HS-5 (cell line): ENCODE data around the gene PEDS1.
"Not testable (repeated sequence)": the region's sequence is repeated elsewhere in the genome, so short reads cannot be mapped to it uniquely, and the experiment has no call there.

Experiments used
- DNase-seq: peaks from one replicate; pipeline ENCODE4 v3.0.0-alpha.2; 2012; ENCODE audit warnings: low read depth

The PEDS1 gene

DNA sequence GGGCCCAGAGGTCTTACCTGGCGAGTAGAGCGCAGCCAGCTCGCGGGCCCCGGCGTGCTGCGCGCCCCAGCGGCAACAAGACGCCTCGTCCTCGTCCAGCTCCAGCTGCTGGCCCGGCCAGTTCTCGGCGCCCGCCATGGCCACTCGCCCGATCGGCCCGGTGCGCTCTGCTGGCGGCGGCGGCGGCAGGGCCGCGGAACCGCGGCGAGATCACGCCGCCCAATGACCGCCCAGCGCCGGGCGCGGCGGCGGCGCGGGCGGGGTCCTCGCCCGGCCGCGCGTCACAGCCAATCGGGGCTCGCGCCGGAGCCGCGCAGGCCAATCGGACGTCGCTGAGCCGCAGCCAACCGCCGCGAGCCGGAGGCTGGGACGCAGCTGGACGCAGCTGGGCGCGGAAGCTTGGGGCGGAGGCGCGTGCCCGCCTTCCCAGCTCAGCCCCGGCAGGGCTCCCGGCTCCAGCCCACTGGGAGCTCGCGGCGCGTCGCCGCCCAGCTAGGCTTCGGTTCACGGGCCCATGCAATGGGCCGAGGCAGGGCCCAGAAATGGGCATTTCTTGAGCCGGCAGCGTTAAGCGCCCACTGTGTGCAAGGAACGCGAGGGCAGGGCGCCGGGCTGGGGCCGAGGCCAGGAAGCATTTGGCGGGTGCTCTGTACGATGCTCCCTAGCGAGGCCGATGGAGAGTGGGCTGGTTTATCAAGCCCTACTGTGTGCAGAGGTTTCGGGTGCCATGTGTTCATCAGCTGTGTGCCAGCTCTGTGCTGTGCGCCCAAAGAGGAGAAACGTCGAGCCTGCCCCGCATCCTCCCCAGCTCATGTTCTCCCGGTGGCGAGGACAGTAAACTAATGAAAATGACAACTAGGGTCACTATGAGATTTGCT, at the start of gene PEDS1:
Gene PEDS1 (minus strand): TSS at position 224 of the 878 bp plus-strand sequence. CDS start 86 bp downstream, at position 138.
- peak; percentile 95 for DNase-seq

- DNase-seq = no peak
Observed at GRCh38 chr20:50202677-50203076, 49.2 kb upstream of the PEDS1 start.

DNA sequence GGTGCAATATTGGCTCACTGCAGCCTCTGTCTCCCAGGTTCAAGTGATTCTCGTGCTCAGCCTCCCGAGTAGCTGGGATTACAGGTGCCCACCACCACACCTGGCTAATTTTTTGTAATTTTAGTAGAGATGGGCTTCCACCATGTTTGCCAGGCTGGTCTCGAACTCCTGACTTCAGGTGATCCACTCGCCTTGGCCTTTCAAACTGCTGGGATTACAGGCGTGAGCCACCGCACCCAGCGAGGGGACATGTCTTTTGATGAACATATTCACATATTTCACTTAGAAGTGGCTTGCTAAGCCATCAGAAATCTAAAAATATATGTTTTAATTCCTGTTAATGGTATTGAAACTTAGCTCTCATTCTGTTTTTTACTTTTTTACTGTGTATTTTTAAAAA, 48.2 kb upstream of the PEDS1 start:
- DNase-seq = not testable (repeated sequence)

DNA sequence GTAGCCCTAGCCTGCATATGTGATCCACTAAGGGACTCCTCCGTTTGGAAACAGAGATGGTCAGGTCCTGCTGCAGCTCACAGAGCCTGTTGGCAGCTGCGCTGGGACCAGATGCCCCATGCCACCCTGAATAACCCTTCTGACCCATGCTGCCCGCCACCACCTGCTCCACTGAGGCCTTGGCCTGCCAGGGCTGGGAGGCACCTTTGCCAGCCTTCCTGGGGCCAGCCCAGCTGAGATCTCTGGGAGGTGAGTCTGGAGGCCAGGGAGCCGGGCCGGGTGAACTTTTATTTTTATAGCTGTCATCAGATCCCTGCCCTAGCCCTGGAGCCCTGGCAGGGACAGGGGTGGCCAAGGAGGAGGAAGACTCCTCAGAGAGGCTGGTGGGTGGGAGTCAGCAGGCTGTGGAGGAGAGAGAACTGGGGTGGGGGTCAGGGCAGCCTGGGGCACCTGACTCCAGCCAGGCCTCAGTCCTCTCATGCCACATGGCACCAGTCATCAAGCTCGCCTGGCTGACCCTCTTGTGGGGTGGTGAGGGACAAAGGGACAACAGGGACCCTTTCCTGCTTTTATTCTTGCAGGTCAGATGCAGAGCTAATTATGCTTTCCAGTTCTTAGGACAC, 47.1 kb upstream of the PEDS1 start:
- no peak for DNase-seq

DNA sequence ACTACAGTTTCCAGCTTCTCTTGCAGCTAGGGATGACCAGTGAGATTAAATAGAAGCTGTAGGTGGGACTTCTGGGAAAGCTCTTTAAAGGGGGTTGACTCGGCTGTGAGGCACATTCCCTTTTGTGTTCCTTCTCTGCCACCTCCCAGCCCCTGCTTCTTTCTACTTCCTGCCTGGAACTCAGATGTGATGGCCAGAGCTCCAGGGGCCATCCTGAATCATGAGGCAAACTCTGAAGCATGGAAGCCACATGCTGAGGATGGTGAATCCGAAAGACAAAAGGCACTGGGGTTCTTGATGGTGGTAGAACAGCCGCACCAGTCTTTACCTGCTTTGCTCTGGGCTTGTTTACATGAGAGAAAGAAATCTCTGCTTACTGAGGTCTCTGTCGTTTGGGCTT, 46.2 kb upstream of the PEDS1 start:
- DNase-seq = no peak

DNA sequence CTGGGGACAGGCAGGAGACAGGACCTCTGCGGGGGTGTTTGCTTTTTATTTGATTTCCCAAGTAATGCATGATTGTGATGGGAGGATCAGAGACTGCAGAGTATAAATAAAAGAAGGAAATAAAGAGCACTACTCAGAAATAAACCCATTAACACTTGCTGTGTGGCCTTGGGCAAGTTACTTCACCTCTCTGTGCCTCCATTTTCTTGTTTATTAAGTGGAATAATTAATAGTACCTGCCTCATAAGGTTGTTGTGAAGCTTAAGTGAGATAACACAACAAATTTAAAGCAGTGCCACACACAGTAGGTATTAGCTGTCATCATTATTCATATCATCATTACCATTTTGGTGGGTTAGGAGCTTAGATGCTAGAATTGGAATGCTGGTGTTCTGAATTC, 45.2 kb upstream of the PEDS1 start:
- no peak for DNase-seq

GRCh38 chr20:50198180-50198666, 44.7 kb upstream of the PEDS1 start:
- DNase-seq = no peak

DNA sequence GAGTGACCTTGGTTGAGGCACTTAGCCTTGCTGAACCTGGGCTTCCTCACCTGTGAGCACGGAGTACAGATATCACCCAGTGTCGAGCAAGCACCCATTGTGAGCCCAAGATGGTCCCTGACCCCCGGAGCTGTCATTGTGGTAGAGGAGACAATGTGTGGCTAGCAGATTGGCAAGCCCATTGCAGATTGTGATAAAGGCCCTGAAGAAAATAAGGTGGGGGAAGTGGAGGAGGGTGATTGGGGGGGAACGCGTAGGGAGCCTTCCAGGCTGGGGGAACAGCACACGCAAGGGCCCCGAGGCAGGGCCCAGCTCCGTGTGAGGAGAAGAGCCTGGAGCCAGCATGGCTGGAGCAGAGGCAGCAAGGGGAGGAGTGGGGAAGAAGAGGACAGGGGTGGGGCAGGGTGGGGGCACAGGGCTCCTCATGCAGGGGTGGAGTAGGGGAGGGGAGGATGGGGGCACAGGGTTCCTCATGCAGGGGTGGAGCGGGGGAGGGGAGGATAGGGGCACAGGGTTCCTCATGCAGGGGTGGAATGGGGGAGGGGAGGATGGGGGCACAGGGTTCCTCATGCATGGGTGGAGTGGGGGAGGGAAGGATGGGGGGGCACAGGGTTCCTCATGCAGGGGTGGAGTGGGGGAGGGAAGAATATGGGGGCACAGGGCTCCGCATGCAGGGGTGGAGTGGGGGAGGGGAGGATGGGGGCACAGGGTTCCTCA, 44.1 kb upstream of the PEDS1 start:
- no peak for DNase-seq

DNA sequence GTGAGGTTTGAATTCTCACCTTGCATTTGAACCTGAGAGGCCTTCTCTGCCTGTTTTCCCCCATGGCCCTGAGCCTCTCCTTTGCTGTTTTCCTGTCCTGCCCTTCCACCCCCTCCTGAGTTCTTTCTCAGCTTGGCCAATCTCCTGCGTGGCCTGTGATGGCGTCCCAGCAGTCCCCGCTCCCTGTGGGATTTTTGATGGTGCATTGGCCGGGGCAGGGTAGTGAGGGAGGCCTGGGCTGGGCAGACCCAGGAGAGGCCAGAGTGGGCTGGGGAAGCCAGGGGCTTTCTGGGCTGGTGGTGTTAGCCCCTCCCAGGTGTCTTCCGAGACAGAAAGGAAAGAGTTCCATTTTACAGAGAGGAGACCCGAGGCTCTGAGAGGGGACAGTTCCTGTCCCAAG, 43.4 kb upstream of the PEDS1 start:
- DNase-seq = no peak

GRCh38 chr20:50196248-50196647, 42.7 kb upstream of the PEDS1 start:
- DNase-seq = no peak

GRCh38 chr20:50195524-50196120, 42.1 kb upstream of the PEDS1 start:
- DNase-seq = no peak

DNA sequence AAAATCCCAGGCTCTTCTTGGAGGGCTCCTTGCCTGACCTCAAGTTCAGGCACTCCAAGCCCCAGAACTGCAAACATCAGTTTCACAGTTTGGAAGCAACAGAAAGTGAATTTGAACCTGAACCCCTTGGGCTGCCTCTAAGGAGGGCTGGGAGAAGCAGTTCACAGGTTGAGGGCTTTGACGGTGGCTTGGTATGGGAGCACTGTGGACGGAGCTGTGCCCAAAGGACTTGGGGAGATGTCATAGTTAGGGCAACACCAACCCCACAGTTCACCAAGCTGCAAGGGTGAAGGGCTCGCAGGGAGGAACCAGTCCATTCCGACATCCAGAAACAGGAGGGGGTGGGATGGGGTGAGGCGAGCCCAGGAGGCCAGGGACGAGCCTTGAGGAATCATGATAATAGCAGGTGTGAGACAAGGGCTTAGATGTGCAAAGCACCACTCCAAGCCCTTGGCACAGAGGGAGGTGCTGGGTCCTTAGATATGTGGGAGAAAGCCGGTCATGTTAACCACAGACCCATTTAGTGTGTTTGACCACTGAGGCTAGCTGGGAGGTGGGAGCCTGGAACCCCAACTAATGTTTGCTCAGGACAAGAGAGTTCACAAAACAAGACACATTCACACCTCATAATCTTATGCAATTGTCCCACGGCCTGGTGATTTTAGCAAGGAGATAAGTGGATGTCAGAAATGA, 41.5 kb upstream of the PEDS1 start:
- DNase-seq = no peak

- no peak for DNase-seq
Observed at GRCh38 chr20:50194422-50194830, 40.9 kb upstream of the PEDS1 start.

DNA sequence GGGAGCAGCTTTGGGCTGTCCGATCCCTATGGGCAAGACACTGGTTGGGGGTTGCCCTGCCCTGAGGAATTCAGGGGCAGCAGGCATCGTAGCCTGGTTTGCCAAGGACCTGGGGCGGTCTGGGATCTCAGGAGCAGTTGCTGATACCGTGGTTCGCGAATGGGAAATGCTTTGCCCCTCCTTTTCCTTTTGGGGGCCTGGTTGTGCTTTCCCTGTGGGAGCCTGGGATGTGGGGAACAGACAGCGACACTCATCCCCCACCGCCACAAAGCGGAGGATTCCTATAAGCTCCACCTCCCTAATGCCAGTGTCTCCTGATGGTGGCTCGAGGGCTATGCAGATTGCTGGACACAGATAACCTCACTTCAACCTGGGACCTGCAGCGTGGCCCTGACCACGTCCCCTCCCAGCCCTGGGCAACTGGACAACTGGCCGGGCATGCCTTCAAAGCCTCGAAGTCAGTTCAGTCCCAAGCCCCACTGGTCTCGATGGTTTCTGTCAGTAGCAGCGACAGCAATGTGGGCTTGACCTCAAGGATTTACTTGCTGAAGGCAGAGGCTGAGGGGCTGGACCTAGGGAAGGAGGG, 40.4 kb upstream of the PEDS1 start:
- no peak for DNase-seq

GRCh38 chr20:50193199-50193835, 39.8 kb upstream of the PEDS1 start:
- DNase-seq = peak; percentile 80

DNA sequence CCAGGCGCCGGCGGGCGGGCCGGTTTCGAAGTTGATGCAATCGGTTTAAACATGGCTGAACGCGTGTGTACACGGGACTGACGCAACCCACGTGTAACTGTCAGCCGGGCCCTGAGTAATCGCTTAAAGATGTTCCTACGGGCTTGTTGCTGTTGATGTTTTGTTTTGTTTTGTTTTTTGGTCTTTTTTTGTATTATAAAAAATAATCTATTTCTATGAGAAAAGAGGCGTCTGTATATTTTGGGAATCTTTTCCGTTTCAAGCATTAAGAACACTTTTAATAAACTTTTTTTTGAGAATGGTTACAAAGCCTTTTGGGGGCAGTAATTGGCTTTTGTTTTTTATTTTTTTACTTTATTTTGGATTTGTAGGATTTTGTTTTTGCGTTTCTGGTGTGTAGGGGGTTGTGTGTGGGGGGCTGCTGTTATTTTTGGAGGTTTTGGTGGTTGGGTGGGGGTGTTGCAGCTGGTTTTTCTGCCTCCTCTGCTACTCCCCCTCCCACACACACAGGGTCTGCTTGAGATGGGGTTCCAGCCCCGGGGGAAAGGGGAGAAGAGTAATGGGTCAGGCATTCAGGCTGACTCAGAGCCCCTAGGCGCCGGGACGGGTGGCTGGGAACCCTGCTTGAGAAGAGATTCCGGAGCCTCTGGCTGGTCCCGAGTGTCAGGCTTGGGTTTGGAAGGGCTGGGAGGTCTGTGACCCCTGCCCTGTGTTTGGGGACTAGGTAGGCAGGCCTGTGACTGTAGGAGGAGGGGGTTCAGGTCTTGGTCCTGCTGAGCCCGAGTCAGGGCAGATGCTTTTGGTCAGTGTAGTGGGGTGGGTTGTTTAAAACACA, 39.1 kb upstream of the PEDS1 start:
- peak; percentile 99 for DNase-seq

DNA sequence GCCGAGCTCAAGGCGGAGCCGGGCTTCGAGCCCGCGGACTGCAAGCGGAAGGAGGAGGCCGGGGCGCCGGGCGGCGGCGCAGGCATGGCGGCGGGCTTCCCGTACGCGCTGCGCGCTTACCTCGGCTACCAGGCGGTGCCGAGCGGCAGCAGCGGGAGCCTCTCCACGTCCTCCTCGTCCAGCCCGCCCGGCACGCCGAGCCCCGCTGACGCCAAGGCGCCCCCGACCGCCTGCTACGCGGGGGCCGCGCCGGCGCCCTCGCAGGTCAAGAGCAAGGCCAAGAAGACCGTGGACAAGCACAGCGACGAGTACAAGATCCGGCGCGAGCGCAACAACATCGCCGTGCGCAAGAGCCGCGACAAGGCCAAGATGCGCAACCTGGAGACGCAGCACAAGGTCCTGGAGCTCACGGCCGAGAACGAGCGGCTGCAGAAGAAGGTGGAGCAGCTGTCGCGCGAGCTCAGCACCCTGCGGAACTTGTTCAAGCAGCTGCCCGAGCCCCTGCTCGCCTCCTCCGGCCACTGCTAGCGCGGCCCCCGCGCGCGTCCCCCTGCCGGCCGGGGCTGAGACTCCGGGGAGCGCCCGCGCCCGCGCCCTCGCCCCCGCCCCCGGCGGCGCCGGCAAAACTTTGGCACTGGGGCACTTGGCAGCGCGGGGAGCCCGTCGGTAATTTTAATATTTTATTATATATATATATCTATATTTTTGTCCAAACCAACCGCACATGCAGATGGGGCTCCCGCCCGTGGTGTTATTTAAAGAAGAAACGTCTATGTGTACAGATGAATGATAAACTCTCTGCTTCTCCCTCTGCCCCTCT, 38.2 kb upstream of the PEDS1 start:
- DNase-seq = peak; percentile 63

GRCh38 chr20:50191065-50191543, 37.6 kb upstream of the PEDS1 start:
- DNase-seq = no peak
